IMR-90 (cell line): Measurements from ENCODE around the gene DDX52. TPM values are rescaled to one million over a fixed set of nuclear protein-coding genes. Genes with fewer than 3 reads are reported as not detected.

Source experiments
- ATAC-seq: fragments of 200-7000 bp; cut with Tn5 transposase; 2 replicates; pipeline ENCODE4 v1.9.1; 2020; ENCODE audit warnings: low read depth, mild to moderate bottlenecking, moderate library complexity
- BruUV-seq: library from RNA; stranded (reverse); fragments of 400-500 nt; replicated peaks from 2 replicates; lab custom pipeline; 2021; lab: Mats Ljungman, UMichigan
- CTCF ChIA-PET: fragments of 300-600 bp; formaldehyde crosslinking; extraction: SDS; loops from one replicate; lab custom pipeline; 2021; ENCODE audit warnings: antibody characterized with exemption; lab: Yijun Ruan, JAX
- POLR2A ChIA-PET: fragments of 300-600 bp; sonication (Branson Sonifier 250); formaldehyde crosslinking; loops from one replicate; lab custom pipeline; 2022; ENCODE audit warnings: antibody characterized with exemption; ENCODE audit not compliant: unreplicated experiment; lab: Charles Lee
- DNase-seq: peaks from one replicate; pipeline ENCODE4 v3.0.0; 2013
- H2AFZ ChIP-seq: replicated peaks from 2 replicates; pipeline ENCODE3; 2013; ENCODE audit warnings: low read length, mild to moderate bottlenecking; ENCODE audit not compliant: poor library complexity
- H2AK5ac ChIP-seq: 2 replicates; pipeline ENCODE4 v1.6.1; 2013; ENCODE audit warnings: low read depth, low read length, inconsistent platforms
- H2AK9ac ChIP-seq: replicated peaks from 2 replicates; pipeline ENCODE3; 2013; ENCODE audit warnings: mild to moderate bottlenecking, low read depth, low read length, moderate library complexity; ENCODE audit not compliant: poor library complexity
- H2BK120ac ChIP-seq: 2 replicates; pipeline ENCODE4 v1.6.1; 2013; ENCODE audit warnings: low read depth, low read length, inconsistent platforms
- H2BK15ac ChIP-seq: 3 replicates; pipeline ENCODE4 v1.6.1; 2013; ENCODE audit warnings: low read depth, low read length, inconsistent platforms
- H2BK20ac ChIP-seq: 2 replicates; pipeline ENCODE4 v1.6.1; 2013; ENCODE audit warnings: low read depth, mild to moderate bottlenecking, inconsistent platforms, low read length, moderate library complexity
- H2BK5ac ChIP-seq: 2 replicates; pipeline ENCODE4 v1.6.1; 2013; ENCODE audit warnings: mild to moderate bottlenecking, low read depth, low read length, inconsistent platforms; ENCODE audit not compliant: poor library complexity, severe bottlenecking
- H3K14ac ChIP-seq: replicated peaks from 2 replicates; pipeline ENCODE4 v1.6.1; 2013; ENCODE audit warnings: low read depth, low read length, inconsistent platforms
- H3K18ac ChIP-seq: 2 replicates; pipeline ENCODE4 v1.6.1; 2013; ENCODE audit warnings: low read depth, low read length, control low read depth
- H3K23ac ChIP-seq: 2 replicates; pipeline ENCODE4 v1.6.1; 2013; ENCODE audit warnings: low read depth, low read length, inconsistent platforms
- H3K27ac ChIP-seq: 2 replicates; pipeline ENCODE4 v1.5.1; 2013; ENCODE audit warnings: mild to moderate bottlenecking, control low read depth, low read length; ENCODE audit not compliant: insufficient read depth
- H3K27me3 ChIP-seq: 2 replicates; pipeline ENCODE4 v1.6.1; 2013; ENCODE audit warnings: low read length; ENCODE audit not compliant: control insufficient read depth, insufficient read depth
- H3K36me3 ChIP-seq: 2 replicates; pipeline ENCODE4 v1.6.1; 2013; ENCODE audit warnings: low read length, mixed read lengths; ENCODE audit not compliant: control insufficient read depth, insufficient read depth
- H3K4ac ChIP-seq: 2 replicates; pipeline ENCODE4 v1.6.1; 2013; ENCODE audit warnings: low read depth, low read length, inconsistent platforms
- H3K4me1 ChIP-seq: 2 replicates; pipeline ENCODE4 v1.6.1; 2013; ENCODE audit warnings: low read length, mixed read lengths; ENCODE audit not compliant: control insufficient read depth, insufficient read depth
- H3K4me2 ChIP-seq: 2 replicates; pipeline ENCODE4 v1.6.1; 2013; ENCODE audit warnings: low read depth, mild to moderate bottlenecking, control low read depth, low read length, moderate library complexity
- H3K4me3 ChIP-seq: 2 replicates; pipeline ENCODE4 v1.5.1; 2013; ENCODE audit warnings: low read depth, mild to moderate bottlenecking, control low read depth, low read length, moderate library complexity; ENCODE audit not compliant: insufficient read depth
- H3K56ac ChIP-seq: 2 replicates; pipeline ENCODE4 v1.6.1; 2013; ENCODE audit warnings: low read length, inconsistent platforms; ENCODE audit not compliant: insufficient read depth; ENCODE audit errors: extremely low read depth
- H3K79me1 ChIP-seq, 2 experiments: 2 replicates each; pipeline ENCODE4 v1.6.1; 2013; ENCODE audit warnings: low read length in 2 of 2, inconsistent platforms in 1 of 2, low read depth in 1 of 2
- H3K9ac ChIP-seq: 2 replicates; pipeline ENCODE4 v1.6.1; 2013; ENCODE audit warnings: low read depth, low read length, control low read depth
- H3K9me1 ChIP-seq: 2 replicates; pipeline ENCODE4 v1.6.1; 2013; ENCODE audit warnings: low read length, inconsistent platforms; ENCODE audit not compliant: insufficient read depth
- H3K9me3 ChIP-seq: 2 replicates; pipeline ENCODE4 v1.6.1; 2013; ENCODE audit warnings: low read length; ENCODE audit not compliant: control insufficient read depth, insufficient read depth
- H4K20me1 ChIP-seq: 2 replicates; pipeline ENCODE4 v1.6.1; 2013; ENCODE audit warnings: low read length, inconsistent platforms; ENCODE audit not compliant: insufficient read depth
- H4K5ac ChIP-seq: 2 replicates; pipeline ENCODE4 v1.6.1; 2013; ENCODE audit warnings: mild to moderate bottlenecking, low read depth, low read length, control low read depth
- H4K8ac ChIP-seq, 2 experiments: 2 replicates each; pipeline ENCODE4 v1.6.1; 2013; ENCODE audit warnings: low read depth in 2 of 2, low read length in 2 of 2, control low read depth in 1 of 2, inconsistent platforms in 1 of 2
- H4K91ac ChIP-seq: 2 replicates; pipeline ENCODE4 v1.6.1; 2013; ENCODE audit warnings: low read depth, low read length, inconsistent platforms; ENCODE audit not compliant: insufficient read depth
- CHD1 ChIP-seq: IDR thresholded peaks from 2 replicates; pipeline ENCODE4 v1.6.1; 2012; ENCODE audit warnings: low read depth, low read length, improper control_type of control experiment
- FOS ChIP-seq: fragments of 150-350 bp; IDR thresholded peaks from 2 replicates; pipeline ENCODE4 v1.6.1; 2016; ENCODE audit warnings: low read depth, low read length
- MAFK ChIP-seq: IDR thresholded peaks from 2 replicates; pipeline ENCODE4 v1.6.1; 2012; ENCODE audit warnings: low read depth, low read length, improper control_type of control experiment
- MAZ ChIP-seq: IDR thresholded peaks from 2 replicates; pipeline ENCODE4 v1.6.1; 2012; ENCODE audit warnings: low read depth, mild to moderate bottlenecking, low read length, improper control_type of control experiment, moderate library complexity, borderline replicate concordance
- MXI1 ChIP-seq: IDR thresholded peaks from 2 replicates; pipeline ENCODE4 v1.6.1; 2012; ENCODE audit warnings: low read depth, mild to moderate bottlenecking, low read length, moderate library complexity, borderline replicate concordance
- POLR2A ChIP-seq: IDR thresholded peaks from 2 replicates; pipeline ENCODE4 v1.6.1; 2012; ENCODE audit warnings: mild to moderate bottlenecking, low read depth, low read length
- RAD21 ChIP-seq: IDR thresholded peaks from 2 replicates; pipeline ENCODE4 v1.6.1; 2012; ENCODE audit warnings: low read length, improper control_type of control experiment
- WGBS, 2 experiments: methylation state at CpG; one replicate each; pipeline versions ENCODE4 v1.1.5 to v1.1.7; 2013; ENCODE audit warnings: missing lambda C conversion rate in 2 of 2; ENCODE audit not compliant: insufficient read length in 1 of 2; ENCODE audit errors: extremely low coverage in 2 of 2; 5-methylcytosine and 5-hydroxymethylcytosine counted together
- dilution Hi-C: fragments of 300-500 bp; cut with HindIII; formaldehyde crosslinking; loops from one replicate; pipeline ENCODE4 v1.14.3; 2018; ENCODE audit warnings: low sequenced_read_pairs; ENCODE audit not compliant: unreplicated experiment
- in situ Hi-C: fragments of 300-500 bp; cut with MboI; formaldehyde crosslinking; loops from 3 replicates; pipeline ENCODE4 v1.14.3; 2019; ENCODE audit warnings: low sequenced_read_pairs, inconsistent platforms, mixed read lengths
- intact Hi-C: fragments of 100-400 bp; cut with micrococcal nuclease; formaldehyde crosslinking; loops from 2 replicates; pipeline ENCODE4 v1.10.0; 2022
- polyA plus RNA-seq, 3 experiments: library from polyadenylated mRNA; depleted of rRNA; stranded (reverse); fragments of >200 nt; gene quantifications; 2 replicates each; pipeline ENCODE4 v1.2.3, GENCODE V29; 2012; ENCODE audit warnings: low replicate concordance in 1 of 3
- total RNA-seq: library from RNA; depleted of rRNA; stranded (reverse); fragments of >200 nt; gene quantifications from 2 replicates; pipeline ENCODE4 v1.2.3, GENCODE V29; 2012
- TF ChIP-seq, protein P1 (sequence below): conservative IDR thresholded peaks from 2 replicates; pipeline ENCODE4 v1.5.1; 2012; ENCODE audit warnings: mild to moderate bottlenecking, low read depth, low read length, improper control_type of control experiment

Gene DDX52
- total and polyA plus RNA-seq, 2 of the 4 experiments (the other 2 are of a cell fraction), result 12.5 to 26.7 TPM

GRCh38 chr17:37657202-37657601 is 14.0 kb upstream of the DDX52 start:
- Histone ChIP-seq H2BK15ac (no peak overlapping the region), H3K9me1 (no peaks in the 10 kb centered on the region), H2AK9ac (no peak overlapping the region), H3K27ac (no peak overlapping the region), H3K18ac (no peak overlapping the region), H3K9ac (no peak overlapping the region), H2BK120ac (no peak overlapping the region), H2BK5ac (no peak overlapping the region), H3K79me1 (no peaks in the 10 kb centered on the region), H4K20me1 (no peaks in the 10 kb centered on the region), H3K56ac (no peak overlapping the region), H4K8ac (no peak overlapping the region), H3K9me3 (no peaks in the 10 kb centered on the region), H3K14ac (no peak overlapping the region), H3K4me3 (no peak overlapping the region), H2BK20ac (no peak overlapping the region), H3K23ac (no peak overlapping the region), H3K4me1 (no peaks in the 10 kb centered on the region), H4K5ac (no peak overlapping the region), H2AK5ac (no peak overlapping the region), H3K4ac (no peak overlapping the region), H3K4me2 (no peak overlapping the region), H3K27me3 (no peaks in the 10 kb centered on the region), H3K36me3 (no peaks in the 10 kb centered on the region), H4K91ac (no peak overlapping the region), H2AFZ (no peak overlapping the region)
- CTCF ChIA-PET, result no interaction called here
- BruUV-seq, result no TSS peak
- POLR2A ChIA-PET, result no interaction called here
- dilution Hi-C loops (no loop called here), intact Hi-C loops (no loop called here), in situ Hi-C loops (loop anchor here (10.0 kb wide), 1 partner anchor 108 kb away; no protein-coding TSS in a partner anchor)
- DNase-seq (no peak), ATAC-seq (no peak)
- TF ChIP-seq MAFK, result no peak
- no peak for TF ChIP-seq RAD21
- no peak for TF ChIP-seq POLR2A
- TF ChIP-seq, protein P1, sequence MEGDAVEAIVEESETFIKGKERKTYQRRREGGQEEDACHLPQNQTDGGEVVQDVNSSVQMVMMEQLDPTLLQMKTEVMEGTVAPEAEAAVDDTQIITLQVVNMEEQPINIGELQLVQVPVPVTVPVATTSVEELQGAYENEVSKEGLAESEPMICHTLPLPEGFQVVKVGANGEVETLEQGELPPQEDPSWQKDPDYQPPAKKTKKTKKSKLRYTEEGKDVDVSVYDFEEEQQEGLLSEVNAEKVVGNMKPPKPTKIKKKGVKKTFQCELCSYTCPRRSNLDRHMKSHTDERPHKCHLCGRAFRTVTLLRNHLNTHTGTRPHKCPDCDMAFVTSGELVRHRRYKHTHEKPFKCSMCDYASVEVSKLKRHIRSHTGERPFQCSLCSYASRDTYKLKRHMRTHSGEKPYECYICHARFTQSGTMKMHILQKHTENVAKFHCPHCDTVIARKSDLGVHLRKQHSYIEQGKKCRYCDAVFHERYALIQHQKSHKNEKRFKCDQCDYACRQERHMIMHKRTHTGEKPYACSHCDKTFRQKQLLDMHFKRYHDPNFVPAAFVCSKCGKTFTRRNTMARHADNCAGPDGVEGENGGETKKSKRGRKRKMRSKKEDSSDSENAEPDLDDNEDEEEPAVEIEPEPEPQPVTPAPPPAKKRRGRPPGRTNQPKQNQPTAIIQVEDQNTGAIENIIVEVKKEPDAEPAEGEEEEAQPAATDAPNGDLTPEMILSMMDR, result no peak
- no peak for TF ChIP-seq FOS
- no peak for TF ChIP-seq CHD1
- TF ChIP-seq MXI1, result no peak
- no peak for TF ChIP-seq MAZ
- WGBS, 2 experiments, result no CpG with 5 or more reads among the region's 1 CpG
